Stimulated activated naive CD8-positive, alpha-beta T cell treated with anti-CD3 and anti-CD28 coated beads, Interleukin-15, Interleukin-2, amounts not matched to agents 100 ng/mL and 50 ng/mL, for 24 hours (primary cell): ENCODE measurements around the gene PLOD1.
"Not testable (repeated sequence)": the region's sequence is repeated elsewhere in the genome, so short reads cannot be mapped to it uniquely, and the experiment has no call there.

Experiments used
- H3K27ac Mint-ChIP-seq: one replicate; pipeline ENCODE4 v1.8.0; 2021; ENCODE audit warnings: mild to moderate bottlenecking, mixed read lengths
- H3K27me3 Mint-ChIP-seq: one replicate; pipeline ENCODE4 v1.8.0; 2021; ENCODE audit warnings: mixed read lengths
- H3K36me3 Mint-ChIP-seq: one replicate; pipeline ENCODE4 v1.8.0; 2021; ENCODE audit warnings: low read depth, mixed read lengths
- H3K4me1 Mint-ChIP-seq: one replicate; pipeline ENCODE4 v1.8.0; 2021; ENCODE audit warnings: low read depth, mixed read lengths
- H3K4me3 Mint-ChIP-seq: one replicate; pipeline ENCODE4 v1.8.0; 2021; ENCODE audit warnings: mild to moderate bottlenecking, mixed read lengths
- H3K9me3 Mint-ChIP-seq: one replicate; pipeline ENCODE4 v1.8.0; 2021; ENCODE audit warnings: mixed read lengths

The PLOD1 gene

DNA sequence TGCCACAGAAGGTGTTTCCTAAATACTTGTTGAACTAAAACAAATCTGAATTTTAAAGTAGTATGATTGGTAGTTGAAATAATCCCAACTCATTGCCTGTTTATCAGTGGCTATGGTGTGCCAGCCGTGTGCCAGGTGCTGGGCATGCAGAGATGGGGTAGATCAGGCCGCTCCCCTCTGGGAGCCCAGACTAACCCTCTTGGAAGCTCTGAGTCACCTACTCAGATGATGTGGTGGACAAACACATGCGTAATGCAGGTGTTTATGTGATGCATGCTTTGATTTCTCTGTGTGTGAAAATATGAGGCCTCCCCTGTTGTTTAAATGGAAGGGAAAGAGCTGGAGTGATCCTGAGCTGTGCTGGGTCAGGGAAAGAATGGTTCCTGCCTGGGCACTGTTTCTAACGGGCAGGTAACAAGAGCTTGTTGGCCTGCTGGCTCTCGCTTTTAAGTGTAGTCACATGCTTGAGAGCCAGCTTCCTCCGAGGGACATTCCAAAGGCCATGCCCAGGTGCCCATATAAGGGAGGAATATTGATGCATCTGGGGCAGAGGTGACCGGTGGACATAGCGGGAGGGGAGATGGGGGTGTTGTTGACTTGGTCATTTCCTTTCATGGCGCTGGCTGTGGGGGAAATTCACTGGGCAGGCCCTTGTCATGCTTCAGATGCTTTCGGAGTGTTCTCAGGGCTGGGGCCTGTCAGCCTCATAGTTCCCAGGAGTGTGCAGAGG lies 56.0 kb downstream of the PLOD1 start:
- H3K36me3 Mint-ChIP-seq: peaks cover 54% of the 10 kb centered on the region
- H3K4me1 Mint-ChIP-seq: peaks cover 18% of the 10 kb centered on the region
- no peaks in the 10 kb centered on the region for H3K9me3 Mint-ChIP-seq
- H3K27me3 Mint-ChIP-seq: no peaks in the 10 kb centered on the region
- no peak overlapping the region for H3K4me3 Mint-ChIP-seq
- H3K27ac Mint-ChIP-seq: peak overlapping the region; percentile 28

DNA sequence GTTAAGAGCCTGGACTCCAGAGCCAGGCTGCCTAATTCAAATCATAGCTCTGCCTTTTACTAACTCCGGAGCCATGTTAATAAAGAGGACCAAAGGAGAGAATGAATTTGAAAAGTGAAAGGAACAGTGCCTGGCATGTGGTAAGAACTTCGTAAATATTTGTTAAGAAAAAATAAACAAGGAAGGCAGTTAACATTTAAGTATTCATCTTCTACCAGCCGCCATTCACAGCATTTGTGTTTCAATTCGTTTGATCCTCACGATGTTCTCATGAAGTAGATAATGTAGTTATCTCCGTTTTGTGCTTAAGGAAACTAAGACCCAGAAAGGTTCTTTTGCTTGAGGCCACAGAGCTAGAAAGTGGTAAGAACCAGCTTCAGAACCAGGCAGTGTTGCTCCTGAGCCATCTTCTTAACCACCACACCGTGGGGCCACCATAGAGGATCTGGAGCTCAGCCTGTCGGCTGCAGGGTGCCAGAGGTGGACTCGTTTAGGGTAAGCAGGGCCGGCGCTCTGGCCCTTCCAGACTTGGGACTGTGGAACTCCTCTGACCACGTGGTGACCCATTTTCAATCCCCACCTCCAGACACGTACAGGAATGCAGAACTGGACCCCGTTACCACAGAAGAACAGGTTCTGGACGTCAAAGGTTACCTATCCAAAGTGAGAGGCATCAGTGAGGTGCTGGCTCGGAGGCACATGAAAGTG lies 57.6 kb downstream of the PLOD1 start:
- peaks cover 62% of the 10 kb centered on the region for H3K36me3 Mint-ChIP-seq
- H3K4me1 Mint-ChIP-seq: peaks cover 14% of the 10 kb centered on the region
- no peak overlapping the region for H3K4me3 Mint-ChIP-seq
- no peaks in the 10 kb centered on the region for H3K27me3 Mint-ChIP-seq
- no peak overlapping the region for H3K27ac Mint-ChIP-seq
- no peaks in the 10 kb centered on the region for H3K9me3 Mint-ChIP-seq

DNA sequence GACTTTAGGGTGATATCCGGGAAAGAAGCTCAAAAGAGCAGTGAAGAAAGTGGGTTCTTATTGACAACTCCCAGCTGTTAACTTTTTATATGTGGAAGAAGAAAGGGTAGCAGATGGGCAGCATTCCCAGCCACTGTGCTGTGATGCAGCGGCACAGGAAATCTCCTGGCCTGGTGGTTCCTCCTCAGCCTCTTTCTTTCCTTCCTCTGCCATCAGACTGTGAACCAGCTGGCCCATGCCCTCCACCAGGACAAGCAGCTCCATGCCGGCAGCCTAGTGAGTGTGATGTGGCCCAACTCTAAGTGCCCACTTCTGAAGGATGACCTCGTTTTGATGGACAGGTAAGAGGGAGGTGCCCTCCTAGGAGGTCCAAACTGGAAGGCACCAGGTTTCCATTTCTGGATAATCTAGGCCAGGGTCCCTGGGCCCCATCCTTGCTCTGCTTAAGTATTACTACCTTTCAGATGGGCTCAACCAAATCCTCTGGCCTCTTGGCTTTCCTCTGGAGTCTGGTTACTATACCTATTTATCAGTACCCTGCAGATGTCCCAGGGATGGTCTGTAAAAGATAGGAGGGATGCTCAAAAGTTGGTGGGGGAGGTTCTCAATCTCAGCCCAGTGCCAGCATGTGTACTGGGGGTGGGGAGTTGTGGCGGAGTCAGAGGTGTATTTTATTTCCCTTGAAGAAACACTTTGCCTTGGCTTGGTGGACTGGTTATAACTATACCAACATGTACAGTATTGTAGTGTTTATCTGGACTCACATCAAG lies 62.7 kb downstream of the PLOD1 start:
- Mint-ChIP-seq H3K36me3 (peaks cover 63% of the 10 kb centered on the region), H3K4me1 (no peaks in the 10 kb centered on the region), H3K27ac (no peak overlapping the region), H3K9me3 (no peaks in the 10 kb centered on the region), H3K4me3 (no peak overlapping the region), H3K27me3 (no peaks in the 10 kb centered on the region)

DNA sequence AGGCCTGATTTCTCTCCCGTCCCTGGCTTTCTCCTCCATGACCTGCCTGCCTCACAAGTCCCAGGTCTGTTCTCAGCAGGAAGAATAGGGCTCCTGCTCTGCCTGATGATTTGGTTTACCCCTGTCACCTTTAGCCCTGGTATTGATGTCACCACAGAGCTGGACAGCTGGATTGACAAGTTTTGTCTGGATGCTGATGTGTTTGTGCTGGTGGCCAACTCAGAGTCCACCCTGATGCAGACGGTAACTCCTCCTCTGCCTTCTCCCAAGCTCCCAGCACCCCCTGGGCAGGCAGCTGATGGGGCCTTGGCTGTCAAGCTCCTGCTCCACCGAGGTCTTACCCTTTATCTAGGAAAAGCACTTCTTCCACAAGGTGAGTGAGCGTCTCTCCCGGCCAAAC lies 64.1 kb downstream of the PLOD1 start:
- Mint-ChIP-seq H3K36me3 (peaks cover 71% of the 10 kb centered on the region), H3K4me3 (no peak overlapping the region), H3K4me1 (no peaks in the 10 kb centered on the region), H3K9me3 (no peaks in the 10 kb centered on the region), H3K27ac (no peak overlapping the region), H3K27me3 (no peaks in the 10 kb centered on the region)

DNA sequence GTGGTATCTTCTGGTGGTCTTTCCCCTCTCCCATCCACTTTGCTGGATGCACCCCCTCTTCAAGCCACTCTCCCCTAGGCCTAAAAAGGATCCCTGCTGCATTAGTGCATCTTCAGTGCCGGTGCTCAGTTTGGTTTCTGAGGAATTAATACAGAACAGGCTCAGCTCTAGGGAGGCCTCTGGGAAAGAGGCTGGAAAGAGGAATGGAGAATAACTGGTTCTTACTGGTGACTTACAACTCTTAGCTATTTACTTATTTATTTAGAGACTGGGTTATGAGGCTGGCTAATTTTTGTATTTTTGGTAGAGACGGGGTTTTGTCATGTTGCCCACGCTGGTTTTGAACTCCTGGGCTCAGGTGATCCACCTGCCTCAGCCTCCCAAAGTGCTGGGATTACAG lies 64.7 kb downstream of the PLOD1 start:
- Mint-ChIP-seq H3K36me3 (peaks cover 73% of the 10 kb centered on the region), H3K27ac (no peak overlapping the region), H3K4me1 (no peaks in the 10 kb centered on the region), H3K9me3 (no peaks in the 10 kb centered on the region), H3K4me3 (no peak overlapping the region), H3K27me3 (no peaks in the 10 kb centered on the region)

DNA sequence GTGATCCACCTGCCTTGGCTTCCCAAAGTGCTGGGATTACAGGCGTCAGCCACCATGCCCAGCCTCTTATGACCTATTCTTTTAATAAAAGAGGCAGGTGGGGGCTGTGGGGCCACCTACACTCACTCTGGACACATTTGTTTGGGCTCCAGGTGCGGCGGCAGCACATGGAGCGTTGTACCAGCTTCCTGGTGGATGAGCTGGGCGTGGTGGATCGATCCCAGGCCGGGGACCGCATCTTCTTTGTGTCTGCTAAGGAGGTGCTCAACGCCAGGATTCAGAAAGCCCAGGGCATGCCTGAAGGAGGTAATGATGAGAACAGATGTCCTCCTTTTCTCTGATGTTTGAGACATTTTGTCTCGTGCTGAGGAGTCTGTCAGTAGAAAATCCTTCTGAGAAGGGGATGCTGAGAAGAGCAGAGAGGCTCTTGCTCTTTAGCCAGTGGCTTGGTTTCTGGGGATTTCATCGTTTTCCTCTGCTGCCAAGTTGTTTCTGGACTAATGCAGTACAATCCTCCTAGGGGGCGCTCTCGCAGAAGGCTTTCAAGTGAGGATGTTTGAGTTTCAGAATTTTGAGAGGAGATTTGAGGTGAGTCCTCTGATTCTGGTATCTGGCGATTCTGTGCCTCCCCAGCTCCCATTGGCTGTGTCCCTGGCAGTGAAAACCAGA lies 66.9 kb downstream of the PLOD1 start:
- no peaks in the 10 kb centered on the region for H3K9me3 Mint-ChIP-seq
- peaks cover 79% of the 10 kb centered on the region for H3K36me3 Mint-ChIP-seq
- H3K4me3 Mint-ChIP-seq: no peak overlapping the region
- peak overlapping the region; percentile 16 for H3K27ac Mint-ChIP-seq
- no peaks in the 10 kb centered on the region for H3K4me1 Mint-ChIP-seq
- H3K27me3 Mint-ChIP-seq: no peaks in the 10 kb centered on the region

DNA sequence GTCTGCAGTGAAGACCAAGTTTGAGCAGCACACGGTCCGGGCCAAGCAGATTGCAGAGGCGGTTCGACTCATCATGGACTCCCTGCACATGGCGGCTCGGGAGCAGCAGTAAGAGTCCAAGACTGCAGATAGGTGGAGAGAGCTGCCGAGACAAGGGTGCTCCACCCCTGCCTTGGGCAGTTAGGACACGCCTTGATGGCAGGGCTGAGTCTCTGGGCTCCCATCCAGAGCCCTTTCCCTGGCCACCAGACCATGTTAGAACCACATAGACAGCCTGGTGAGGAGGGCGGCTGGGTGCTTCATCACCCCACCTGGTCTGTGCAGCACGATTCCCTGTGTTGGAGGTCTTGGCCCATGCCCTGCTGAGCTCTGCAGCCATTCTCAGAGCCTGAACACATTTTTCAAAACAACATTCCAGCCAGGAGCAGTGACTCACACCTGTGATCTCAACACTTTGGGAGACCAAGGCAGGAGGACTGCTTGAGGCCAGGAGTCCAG lies 67.5 kb downstream of the PLOD1 start:
- Mint-ChIP-seq H3K9me3 (no peaks in the 10 kb centered on the region), H3K4me3 (no peak overlapping the region), H3K4me1 (no peaks in the 10 kb centered on the region), H3K27ac (no peak overlapping the region), H3K36me3 (peaks cover 77% of the 10 kb centered on the region), H3K27me3 (no peaks in the 10 kb centered on the region)

DNA sequence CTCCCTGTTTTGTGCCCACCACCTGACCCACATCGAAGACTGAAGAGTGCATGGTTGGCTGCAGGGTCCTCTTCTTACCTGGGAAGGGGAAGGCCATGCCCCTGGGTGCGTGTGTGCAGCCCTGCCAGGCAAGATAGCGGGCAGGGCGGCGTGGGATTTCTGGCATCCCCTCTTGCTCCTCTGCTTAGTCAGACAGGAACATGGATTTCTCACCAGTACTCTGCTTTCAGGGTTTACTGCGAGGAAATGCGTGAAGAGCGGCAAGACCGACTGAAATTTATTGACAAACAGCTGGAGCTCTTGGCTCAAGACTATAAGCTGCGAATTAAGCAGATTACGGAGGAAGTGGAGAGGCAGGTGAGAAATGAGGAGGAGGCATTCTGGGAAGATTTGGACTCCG lies 69.2 kb downstream of the PLOD1 start:
- Mint-ChIP-seq H3K27me3 (no peaks in the 10 kb centered on the region), H3K9me3 (no peaks in the 10 kb centered on the region), H3K27ac (no peak overlapping the region), H3K4me1 (no peaks in the 10 kb centered on the region), H3K36me3 (peaks cover 76% of the 10 kb centered on the region), H3K4me3 (no peak overlapping the region)

DNA sequence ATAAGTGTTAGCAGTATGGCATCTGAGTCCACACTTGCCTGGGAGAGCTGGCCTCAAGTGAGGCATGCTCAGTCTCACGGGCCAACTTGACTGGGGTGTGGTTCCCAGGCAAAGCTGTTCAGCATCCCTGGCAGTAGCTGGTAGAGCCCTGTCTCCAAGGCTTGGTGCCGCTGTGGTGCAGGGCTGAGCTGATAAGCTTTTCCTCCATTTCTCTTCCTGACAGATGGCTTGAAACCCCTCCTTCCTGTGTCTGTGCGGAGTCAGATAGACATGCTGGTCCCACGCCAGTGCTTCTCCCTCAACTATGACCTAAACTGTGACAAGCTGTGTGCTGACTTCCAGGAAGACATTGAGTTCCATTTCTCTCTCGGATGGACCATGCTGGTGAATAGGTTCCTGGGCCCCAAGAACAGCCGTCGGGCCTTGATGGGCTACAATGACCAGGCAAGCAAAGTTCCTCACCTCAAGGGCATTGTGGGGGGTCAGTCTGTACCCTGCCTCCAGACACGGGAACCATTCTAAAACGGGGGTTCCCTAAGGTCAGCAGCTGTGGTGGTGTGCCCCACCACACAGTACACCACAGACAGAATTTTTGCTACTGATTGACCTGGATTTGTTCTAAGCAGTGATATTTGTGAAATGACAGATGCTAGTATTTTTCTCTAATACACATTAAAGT lies 71.1 kb downstream of the PLOD1 start:
- H3K27ac Mint-ChIP-seq: no peak overlapping the region
- peaks cover 74% of the 10 kb centered on the region for H3K36me3 Mint-ChIP-seq
- no peaks in the 10 kb centered on the region for H3K9me3 Mint-ChIP-seq
- H3K4me1 Mint-ChIP-seq: no peaks in the 10 kb centered on the region
- no peak overlapping the region for H3K4me3 Mint-ChIP-seq
- no peaks in the 10 kb centered on the region for H3K27me3 Mint-ChIP-seq

DNA sequence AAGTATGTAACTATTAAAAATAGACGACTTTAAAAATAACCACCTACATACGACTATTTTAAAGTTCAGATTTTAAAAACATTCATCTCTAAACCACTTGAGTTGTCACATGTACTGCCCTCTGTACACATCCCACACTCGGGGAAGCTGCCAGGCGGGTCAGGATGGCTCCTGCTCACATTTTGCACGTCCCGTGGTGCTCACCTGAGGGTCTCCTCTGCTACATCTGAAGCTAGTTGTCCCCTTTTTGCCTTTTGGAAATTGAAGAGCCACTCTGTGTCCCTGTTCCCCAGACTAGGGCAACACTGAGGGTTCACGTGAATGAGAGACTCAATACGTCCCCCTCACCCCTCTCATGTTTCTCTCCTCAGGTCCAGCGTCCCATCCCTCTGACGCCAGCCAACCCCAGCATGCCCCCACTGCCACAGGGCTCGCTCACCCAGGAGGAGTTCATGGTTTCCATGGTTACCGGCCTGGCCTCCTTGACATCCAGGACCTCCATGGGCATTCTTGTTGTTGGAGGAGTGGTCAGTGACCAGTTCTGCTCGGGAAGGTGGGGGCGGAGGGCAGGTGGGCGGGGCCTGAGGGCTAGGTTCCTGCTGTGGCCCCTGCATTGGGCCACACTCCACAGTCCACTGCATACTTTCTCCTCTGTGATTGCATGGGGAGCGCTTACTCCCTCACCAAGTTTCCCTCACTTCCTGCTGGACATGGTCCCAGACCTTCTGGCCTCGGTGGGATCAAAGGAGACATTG lies 71.8 kb downstream of the PLOD1 start:
- H3K36me3 Mint-ChIP-seq: peaks cover 74% of the 10 kb centered on the region
- no peak overlapping the region for H3K27ac Mint-ChIP-seq
- H3K9me3 Mint-ChIP-seq: no peaks in the 10 kb centered on the region
- no peak overlapping the region for H3K4me3 Mint-ChIP-seq
- no peaks in the 10 kb centered on the region for H3K27me3 Mint-ChIP-seq
- H3K4me1 Mint-ChIP-seq: no peaks in the 10 kb centered on the region

DNA sequence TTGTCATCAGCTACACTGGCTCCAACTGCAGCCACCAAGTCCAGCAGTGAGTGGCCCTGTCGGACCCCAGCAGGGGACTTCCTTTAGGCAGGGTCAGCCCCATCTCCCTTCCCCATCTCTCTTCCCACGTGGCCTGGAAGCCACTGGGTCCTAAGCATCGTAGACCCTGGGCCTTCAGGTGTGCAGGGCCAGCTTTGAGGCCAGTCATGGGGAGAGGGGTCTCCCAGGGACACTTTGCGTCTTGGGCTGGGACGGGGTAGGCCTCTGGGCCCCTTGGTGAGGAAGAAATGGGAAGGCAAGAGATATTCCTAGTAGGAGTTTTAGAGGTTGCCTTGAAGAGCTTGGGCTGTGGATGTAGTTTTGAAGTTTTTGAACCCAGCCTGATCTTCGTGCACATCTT lies 72.7 kb downstream of the PLOD1 start:
- peaks cover 70% of the 10 kb centered on the region for H3K36me3 Mint-ChIP-seq
- H3K27me3 Mint-ChIP-seq: no peaks in the 10 kb centered on the region
- H3K4me3 Mint-ChIP-seq: no peak overlapping the region
- H3K4me1 Mint-ChIP-seq: peaks cover 4% of the 10 kb centered on the region
- H3K9me3 Mint-ChIP-seq: no peaks in the 10 kb centered on the region
- no peak overlapping the region for H3K27ac Mint-ChIP-seq

DNA sequence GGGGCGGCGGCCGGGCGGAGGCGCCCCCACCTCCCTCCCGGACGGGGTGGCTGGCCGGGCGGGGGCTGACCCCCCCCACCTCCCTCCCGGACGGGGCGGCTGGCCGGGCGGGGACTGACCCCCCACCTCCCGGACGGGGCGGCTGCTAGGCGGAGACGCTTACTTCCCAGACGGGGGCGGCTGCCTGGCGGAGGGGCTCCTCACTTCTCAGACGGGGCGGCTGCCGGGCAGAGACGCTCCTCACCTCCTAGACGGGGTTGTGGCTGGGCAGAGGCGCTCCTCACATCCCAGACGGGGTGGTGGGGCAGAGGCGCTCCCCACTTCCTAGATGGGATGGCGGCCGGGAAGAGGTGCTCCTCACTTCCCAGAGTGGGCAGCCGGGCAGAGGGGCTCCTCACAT lies 73.8 kb downstream of the PLOD1 start:
- Mint-ChIP-seq H3K4me1 (peaks cover 12% of the 10 kb centered on the region), H3K36me3 (peaks cover 70% of the 10 kb centered on the region)
- H3K27me3 Mint-ChIP-seq, H3K9me3 Mint-ChIP-seq, H3K27ac Mint-ChIP-seq, H3K4me3 Mint-ChIP-seq: not testable (repeated sequence)

DNA sequence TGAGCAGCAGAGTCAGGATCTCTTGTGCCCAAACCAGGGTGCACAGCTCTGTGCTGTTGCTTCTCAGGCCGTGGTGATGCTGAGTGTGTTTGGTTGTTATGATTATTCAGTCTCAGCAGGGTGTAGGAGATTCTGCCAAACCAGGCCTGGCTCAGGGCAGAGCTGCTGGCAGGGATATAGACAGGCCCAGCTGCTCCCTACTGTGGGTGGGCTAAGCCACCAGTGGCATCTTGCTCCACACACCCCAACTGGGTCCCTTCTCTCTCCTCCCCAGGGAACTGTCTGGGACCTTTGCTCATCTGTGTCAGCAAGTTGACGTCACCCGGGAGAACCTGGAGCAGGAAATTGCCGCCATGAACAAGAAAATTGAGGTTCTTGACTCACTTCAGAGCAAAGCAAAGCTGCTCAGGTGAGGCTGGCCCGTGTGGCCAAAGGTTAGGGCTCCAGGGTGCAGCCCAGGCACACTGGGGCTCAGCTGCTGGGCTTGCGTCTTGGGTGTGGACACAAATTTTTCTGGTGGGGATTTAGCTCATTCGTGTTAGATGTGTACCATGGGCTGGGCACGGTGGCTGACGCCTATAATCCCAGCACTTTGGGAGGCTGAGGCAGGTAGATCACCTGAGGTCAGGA lies 74.9 kb downstream of the PLOD1 start:
- no peaks in the 10 kb centered on the region for H3K27me3 Mint-ChIP-seq
- peaks cover 21% of the 10 kb centered on the region for H3K4me1 Mint-ChIP-seq
- peaks cover 64% of the 10 kb centered on the region for H3K36me3 Mint-ChIP-seq
- H3K27ac Mint-ChIP-seq: no peak overlapping the region
- no peaks in the 10 kb centered on the region for H3K9me3 Mint-ChIP-seq
- no peak overlapping the region for H3K4me3 Mint-ChIP-seq
